GM18858 (cell line): ENCODE results near the gene RHOT2.

Experiments used
- ATAC-seq: cut with Tn5 transposase; IDR thresholded peaks from one replicate; pipeline ENCODE4 v1.9.1; 2021; ENCODE audit not compliant: unreplicated experiment

RHOT2 gene

DNA sequence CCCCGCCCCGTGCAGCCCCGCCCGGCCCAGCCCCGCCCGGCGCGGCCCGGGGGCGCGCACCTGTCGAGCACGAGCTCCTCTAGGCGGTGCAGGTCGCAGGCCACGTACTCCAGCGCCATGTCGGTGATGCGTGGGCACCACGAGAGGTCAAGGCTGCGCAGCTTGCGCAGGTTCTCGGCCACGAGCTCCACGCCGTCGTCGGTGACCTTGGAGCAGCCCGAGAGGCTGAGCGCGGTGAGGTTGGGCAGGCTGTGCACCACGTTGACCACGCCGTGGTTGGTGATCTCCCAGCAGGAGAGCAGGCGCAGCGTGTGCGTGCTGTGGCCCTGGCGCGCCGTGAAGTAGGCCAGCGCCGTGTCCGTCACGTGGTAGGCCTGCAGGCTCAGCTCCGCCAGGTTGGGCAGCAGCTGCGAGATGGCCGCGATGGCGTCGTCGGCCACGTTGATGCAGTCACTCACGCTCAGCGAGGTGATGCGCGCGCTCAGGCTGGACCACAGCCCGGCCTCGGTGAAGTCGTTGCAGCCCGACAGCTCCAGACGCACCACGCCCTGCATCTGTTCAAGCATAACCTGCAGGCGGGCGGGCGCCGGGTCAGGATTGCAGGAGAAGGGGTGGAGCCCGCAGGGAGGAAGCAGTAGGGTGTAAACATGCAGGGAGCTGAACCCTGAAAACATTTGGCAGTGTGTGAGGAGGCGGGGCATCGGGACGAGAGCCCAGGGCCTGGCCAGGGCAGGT lies 27.6 kb downstream of the RHOT2 start:
- ATAC-seq: no peak

DNA sequence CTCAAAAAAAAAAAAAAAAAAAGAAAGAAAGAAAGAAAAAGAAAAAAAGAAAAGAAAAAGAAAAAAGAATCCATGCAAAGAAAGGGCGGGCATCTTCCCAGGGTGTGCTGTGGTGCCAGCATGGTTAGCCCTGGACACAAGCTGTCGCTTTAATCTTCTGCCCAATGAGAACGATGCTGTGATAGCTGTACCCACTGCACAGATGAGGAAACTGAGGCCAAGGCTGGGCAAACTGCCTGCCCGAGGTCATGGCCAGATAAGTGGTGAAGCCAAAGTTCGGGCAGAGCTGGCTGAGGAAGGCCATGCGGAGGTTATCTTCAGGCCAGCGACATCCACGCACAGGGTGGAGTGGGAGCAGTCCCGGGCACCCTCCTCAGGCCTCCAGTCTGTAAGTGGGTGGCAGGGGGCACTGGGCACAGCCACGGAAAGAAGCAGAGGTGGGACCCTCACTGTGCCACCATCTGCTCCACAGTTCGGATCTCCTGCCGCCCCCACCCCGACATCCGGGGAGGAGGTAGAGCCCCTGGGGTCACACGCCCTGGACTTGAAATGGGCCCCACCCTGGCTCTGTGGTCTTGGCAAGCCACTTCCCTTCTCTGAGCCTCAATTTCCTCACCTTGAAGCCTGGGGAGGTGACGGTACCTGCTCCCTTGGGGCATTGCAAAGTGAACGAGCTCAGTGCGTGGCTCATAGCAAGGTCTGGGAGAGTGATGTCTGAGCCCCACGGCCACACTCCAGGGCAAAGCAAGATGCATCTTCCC lies 31.2 kb downstream of the RHOT2 start:
- ATAC-seq: no peak

DNA sequence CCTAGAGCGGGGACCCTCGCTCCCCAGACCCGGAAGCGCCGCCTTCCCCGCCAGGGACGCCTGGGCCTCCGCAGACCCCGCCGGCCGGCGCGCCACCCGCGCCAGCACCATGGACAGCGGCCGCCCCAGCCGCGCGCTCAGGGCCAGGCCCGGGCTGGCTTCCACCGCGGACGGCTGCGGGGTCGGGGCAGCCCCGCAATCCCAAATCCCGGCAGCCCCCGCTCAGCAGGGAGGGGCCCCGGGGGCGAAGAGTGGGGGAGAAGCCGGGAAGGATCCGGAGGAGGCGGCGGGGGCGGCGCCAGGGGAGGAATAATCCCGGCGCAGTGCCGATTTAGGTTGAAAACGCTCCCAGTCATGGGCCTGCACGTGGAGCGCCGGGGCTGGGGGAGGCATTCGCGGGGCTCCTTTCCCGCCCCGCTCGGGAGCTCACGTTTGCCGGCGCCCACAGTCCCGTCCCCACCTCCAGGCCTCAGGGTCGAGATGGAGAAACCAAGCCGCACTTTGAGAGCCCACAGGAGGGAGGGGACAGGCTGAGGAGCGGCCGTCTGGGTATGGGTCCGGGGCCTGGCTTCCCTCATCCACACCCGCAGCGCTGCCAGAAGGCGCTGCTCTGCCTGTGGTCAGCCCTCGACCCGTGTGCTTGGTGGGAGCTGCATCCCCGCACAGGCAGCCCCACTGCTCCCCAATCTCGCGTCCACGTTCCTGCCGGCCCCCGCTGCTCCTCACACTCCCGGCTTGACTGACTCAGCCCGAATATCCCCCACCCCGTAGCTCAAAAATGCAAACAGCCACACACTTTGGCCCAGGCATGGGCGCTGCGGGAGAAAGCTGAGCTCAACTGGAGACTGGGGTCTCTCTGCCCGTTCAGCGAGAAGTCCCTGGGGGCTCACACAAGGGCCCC lies 33.0 kb downstream of the RHOT2 start:
- ATAC-seq: no peak

DNA sequence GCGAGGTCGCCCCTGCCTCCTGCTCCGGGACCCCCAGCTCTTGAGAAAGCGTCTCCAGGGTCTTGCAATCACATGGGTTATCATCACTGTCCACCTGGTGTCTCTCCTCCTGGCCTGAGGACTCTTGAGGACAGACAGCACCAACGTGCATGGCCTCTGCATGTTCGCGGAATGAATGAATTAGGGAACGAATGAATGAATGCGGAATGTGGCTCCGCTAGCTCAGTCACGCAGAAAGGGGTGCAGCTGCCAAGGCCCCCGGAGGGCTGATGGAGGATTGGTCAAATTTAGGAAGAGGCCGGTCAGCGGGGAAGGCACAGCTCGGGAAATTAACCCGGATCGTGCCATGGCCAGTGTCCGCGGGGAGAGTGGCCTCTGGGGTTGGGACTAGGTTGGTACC lies 34.4 kb downstream of the RHOT2 start:
- ATAC-seq: no peak

DNA sequence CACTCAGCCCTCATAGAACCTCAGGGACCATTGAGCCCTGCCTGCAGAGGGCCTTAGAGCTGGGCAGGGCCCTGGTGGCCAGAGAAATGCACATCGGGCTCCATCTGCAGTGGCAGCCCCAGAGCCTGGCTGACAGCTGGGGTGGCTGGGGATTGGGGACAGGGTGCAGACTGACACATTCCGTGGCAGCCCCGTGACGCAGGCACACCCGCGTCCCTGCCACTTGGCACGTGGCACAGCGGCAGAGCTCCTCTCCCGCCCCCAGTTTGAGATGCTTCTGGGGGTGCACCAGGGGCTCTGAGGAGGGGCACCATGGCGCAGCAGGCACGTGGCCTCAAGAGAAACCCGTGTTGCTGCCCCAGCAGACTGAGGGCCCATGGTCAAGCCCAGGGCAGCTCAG lies 35.5 kb downstream of the RHOT2 start:
- ATAC-seq: no peak

DNA sequence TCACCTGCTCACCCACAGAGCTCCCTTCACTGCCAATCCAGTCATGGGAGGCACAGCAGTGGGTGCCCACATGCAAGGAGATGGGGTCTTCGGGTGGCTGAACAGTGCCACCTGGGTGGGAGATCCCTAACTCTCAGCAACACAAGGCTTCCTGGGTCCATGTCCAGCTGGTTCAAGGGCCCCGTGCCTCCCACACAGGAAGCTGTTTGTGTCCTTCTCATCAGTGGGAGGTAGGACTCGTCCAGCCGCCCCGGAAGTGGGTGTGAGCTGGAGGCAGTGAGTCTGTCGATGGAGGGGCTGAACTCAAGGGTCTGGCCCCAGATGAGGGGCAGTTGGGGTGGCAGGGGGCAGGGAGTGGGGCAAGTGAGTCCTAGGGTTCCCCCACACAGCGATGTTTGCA lies 36.1 kb downstream of the RHOT2 start:
- ATAC-seq: no peak

DNA sequence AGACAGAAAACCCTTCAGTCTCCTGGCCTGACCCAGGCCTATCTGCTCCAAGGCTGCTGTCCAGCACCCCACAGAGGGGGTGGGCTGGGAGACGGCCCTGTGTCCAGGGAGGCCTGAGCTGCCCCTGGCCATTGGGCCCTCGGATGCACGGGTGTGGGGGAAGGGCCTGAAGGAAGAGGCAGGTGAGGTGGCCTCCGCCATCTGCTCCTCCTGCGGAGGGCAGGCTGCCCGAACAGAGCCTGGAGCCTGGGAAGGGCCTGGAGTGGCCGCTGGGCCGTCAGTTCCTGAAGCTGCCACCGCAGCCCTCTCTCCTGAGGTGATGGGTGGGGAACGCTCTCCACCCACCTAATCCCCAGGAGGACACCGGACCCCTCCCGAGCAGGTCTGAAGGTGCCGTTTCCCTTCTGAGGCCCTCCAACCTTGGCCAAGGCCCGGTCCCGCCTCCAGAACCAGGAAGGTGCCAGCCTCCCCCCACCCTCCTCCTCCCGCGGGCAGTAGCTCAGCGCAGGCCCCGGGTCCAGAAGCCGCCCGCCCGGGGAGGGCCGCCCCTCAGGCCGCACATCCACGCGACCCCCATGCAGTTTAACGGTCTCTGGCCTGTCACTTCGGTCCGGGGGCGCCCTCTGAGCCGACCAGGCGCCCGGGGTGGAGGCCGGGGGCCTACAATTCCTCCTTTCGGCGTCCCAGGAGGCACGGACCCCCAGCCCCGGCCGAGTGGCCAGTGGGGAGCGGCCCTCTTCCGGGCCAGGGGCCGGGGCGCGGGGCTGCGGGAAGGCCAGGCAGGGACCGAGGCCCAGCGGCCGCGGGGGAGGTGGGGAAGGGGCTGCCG lies 36.8 kb downstream of the RHOT2 start:
- ATAC-seq: no peak

DNA sequence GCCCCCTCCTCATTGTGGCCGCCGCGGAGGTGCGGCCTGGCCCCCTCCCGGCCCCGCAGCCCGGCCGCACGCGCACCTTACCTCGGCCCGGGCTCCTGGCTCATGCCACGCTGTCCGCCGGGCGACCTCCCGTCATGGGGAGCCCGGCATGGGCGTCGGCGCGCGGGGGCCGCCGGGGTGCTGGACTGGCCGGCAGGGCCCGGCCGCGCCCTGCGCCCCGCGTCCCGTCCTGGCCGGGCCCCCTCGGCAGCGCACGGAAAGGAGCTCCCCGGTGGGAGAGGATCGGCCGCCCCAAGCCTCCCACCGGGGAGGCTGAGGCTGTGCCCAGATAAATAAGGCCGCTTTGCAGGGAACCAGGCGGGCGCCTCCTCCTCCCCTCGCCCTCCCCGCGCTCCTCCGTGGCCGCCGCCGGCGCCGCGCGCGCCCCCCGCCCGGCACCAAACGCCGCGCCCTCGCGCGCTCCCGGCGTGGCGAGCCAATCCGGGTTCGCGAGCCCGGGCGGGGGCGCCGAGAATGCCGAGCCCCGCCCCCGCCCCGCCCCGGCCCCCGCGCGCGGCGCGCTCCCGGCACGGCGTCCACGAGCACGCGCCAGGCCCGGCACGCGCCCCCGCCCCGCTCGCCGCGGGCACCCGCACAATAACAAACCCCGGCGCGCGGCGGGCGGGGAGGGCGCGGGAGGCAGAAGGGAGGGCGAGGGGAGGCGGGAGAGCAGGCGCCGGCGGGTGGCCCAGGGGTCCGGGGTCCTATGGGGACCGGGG lies 37.7 kb downstream of the RHOT2 start, which contains the start of gene FBXL16:
Gene FBXL16 (minus strand): TSS at position 371 of the 758 bp plus-strand sequence. CDS start 8,396 bp downstream, outside the sequence.
- ATAC-seq: no peak

DNA sequence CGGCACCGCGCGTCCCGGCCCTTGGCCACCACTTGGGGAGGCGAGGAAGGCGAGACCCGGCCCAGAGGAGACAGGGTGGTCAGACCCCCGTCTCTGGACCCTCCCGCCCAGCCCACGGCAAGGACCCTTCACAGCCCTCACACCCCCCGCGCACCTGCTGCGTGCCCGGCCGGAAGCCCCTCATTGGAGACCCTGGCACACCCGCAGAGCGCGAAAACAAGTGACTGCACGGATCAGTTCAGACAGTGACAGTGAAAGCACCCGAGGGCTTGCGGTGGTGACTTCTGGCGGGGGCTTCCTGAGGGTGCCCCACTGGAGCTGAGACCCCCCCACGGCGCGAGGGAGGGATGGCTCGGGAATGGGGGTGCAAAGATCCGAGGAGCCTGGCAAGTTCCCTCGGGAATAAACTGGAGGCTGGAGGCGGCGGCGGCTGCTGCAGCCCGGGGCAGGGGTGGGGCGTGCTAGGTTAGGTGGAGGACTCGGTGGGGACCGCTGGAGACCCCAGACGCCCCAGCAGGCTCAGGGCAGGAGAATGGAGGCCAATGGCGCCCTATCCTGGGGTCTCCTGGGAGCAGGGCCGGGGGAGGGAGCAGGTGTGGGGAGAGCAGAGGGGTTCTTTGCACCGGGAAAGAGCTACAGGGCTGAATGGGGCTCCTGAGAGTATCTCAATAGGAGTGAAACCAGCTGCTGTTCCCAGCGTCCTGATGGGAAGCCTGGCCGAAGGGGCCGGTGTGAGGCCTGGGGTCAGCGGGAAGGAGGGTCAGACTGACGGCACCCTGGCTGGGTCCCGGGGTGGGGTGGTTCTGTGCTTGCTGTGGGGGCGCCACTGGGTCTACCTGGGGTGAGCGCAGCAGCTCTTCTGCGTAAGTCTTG lies 38.5 kb downstream of the RHOT2 start:
- ATAC-seq: no peak

DNA sequence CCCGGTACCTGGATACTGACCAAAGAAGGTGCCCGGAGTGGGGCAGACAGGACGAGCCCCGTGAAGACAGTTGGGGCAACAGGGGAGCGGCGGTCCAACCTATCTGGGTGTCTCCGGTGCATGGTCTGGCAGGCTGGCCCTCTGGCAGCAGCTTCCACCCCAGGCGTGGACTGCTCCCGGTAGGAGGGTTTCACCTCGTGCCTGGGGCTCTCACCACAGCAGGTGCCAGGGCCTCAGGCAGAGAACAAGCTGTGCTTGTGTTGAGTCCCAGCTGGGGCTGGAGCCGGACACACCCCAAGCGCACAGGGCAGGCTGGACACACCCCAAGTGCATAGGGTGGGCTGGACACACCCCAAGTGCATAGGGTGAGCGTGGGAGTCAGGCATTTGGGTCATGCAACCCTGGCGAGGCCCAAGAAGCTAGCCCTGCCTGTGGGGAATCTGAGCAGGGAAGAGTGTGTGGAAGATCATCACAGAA lies 39.2 kb downstream of the RHOT2 start:
- ATAC-seq: no peak

DNA sequence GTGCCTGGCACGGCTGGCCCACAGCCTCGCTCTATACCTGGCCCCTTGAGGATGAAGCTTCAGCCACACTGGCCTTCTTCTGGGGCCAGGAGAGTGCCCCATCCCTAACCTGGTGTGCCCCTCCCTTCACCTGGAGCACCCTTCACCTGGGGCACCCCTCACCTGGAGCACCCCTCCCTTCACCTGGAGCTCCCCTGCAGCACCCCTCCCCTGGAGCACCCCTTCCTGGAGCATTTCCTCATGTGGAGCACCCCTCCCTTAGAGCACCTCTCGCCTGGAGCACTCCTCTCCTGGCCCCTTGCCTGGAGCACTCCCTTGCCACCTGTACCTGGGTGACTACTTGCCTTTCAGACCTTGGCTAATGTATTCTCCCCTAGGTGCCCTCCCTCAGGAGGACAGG lies 40.1 kb downstream of the RHOT2 start:
- no peak for ATAC-seq

DNA sequence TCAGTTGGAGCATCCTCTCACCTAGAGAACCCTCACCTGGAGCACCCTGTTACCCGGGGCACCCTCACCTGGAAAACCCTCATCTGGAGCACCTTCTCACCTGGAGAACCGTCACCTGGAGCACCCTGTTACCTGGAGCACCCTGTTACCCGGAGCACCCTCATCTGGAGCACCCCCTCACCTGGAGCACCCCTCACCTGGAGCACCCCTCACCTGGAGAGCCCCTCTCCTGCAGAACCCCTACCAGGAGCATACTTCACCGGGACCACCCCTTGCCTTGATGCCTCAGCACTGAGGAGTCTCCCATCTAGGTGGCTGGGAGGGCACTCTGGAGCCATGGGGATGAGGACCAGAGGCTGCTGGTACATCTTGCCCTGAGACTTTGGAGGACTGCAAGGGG lies 41.0 kb downstream of the RHOT2 start:
- no peak for ATAC-seq

DNA sequence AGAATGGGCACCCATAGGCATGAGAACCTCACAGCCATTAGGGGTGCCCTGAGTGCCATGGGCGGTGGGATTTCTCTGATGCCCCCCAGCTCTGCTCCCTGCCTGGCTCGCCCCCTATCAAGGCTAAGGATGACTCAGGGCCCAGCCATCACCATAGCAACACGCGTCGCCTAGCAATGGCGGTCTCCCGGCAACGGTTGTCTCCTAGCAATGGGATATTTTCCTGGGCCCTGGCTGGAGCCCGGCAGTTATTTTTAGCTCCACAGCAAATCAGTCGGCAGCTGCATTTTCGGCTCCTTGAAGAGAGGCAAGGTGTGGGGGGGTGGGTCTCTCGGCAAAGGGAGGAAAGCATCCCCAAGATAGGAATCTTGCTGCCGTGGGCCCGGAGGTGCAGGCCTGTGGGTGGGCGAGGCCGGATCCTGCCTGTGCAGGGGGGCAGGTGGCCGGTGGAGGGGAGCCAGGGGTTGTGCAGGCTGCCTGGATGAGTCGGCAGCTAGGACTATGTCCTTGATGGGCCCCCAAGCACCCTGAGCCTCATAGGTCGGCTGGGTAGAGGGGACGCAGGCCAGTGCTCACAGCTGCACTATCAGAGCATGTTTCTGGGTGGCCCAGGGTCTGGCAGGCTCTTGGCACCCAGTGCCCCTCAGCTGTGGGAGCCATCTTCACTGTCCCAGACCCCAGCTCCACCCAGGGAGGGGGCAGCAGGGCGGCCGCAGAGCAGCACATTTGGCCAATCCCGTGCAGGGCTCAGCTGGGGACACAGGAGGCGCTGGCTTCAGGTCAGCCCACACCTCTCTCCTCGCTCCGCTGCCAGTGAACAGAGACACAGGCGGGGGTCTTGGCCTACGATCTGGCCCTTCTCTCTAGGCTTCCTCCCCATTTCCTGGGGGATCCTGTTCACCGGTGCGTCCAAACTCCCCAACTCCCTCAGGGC lies 41.9 kb downstream of the RHOT2 start:
- ATAC-seq: no peak

DNA sequence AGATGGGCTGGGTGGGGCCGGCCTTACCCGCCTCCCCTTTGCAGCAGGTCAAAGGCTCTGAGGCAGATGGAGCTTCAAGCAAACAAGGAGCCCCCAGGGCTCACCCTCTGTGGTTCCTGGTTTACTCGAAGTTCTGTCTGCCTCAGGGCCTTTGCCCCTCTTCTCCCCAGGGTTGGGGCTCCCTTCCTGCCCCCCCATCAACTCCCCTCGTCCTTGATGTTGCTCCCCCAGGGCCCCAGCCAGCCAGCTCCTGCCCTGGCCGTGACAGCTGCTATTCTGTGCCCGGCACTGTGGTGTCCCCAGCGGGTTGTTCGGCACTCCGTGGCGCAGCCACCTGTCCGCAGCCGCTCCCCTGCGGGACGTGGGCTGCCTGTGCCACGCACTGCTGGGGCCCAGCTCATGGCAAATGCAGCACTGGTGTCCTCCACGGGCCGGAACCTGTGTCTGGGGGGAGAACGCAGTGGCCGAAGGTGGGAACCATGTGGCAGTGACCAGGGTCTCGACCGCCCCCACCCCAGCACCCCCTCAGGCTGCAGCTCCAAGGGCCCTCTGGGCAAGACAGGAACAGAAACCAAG lies 42.7 kb downstream of the RHOT2 start:
- no peak for ATAC-seq

DNA sequence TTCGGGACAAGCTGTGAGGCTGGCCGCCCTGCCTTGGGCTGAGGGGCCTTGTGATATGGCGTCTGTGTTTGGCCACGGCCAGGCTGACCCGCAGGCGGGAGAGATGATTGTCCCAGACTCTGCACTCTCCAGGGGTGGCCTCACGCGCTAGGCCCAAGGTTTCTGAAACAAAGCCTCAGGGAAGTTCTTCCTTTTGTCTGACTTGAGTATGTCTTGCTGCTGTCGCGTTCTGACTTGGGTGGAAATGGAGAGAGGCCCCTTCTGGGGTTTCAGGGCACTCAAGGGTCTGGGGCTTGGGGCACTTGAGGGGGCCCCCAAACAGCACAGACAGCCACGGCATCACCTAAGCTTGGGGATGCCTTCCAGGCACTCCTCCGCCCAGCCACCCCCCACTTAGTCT lies 43.2 kb downstream of the RHOT2 start:
- ATAC-seq: no peak

DNA sequence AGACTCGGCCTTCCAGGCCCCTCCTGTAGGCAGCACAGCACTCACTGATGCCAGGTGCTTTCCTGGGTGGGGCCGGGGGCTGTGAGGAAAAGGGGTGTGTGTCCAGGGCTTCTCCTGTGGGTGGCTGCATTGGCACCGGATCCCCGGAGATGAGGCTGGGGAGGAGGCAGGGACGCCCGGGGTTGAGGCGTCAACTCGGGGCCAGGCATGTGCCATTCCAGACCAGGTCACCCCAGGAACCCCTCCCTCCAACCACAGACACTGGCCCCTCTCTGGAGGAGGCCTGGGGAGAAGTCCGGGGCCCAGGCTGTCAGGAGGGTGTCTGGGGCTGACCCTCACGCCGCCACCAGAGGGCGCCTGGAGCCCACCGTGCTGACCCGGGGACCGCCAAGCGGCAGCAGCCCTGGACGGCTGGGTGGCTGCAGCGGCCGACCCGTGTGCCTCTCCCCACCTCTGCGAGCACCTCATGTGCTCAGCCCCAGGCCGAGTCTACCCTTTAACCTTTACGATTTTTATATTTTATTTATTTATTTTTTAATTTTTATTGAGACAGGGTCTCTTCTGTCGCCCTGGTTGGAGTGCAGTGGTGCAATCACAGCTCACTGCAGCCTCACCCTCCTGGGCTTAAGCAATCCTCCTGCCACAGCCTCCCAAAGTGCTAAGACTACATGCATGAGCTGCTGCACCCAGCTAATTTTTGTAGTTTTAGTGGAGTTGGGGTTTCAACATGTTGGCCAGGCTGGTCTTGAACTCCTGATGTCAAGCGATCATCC lies 43.8 kb downstream of the RHOT2 start:
- no peak for ATAC-seq
